ENCODE measurements around the gene GJC3.
"Not testable (repeated sequence)": the region's sequence is repeated elsewhere in the genome, so short reads cannot be mapped to it uniquely, and the experiment has no call there.

- not testable (repeated sequence) for TF ChIP-seq RAD21 (conservative IDR thresholded peaks at IDR 0.05 in 1 of 2, IDR thresholded peaks at IDR 0.05 in 1 of 2); ELK1 (IDR thresholded peaks at IDR 0.05; ENCODE audit: low read depth, low read length); POLR2A (IDR thresholded peaks at IDR 0.05; ENCODE audit: low read length); MAX (IDR thresholded peaks at IDR 0.05); CTCF (IDR thresholded peaks at IDR 0.05)
Measured at GRCh38 chr7:99969813-99970212, 40.4 kb upstream of the GJC3 start.
